DND-41 (cell line): ENCODE results near the gene ZEB1.

Experiments used
- CTCF ChIP-seq: IDR thresholded peaks from 2 replicates; pipeline ENCODE4 v1.5.1; 2012; ENCODE audit warnings: borderline replicate concordance, low read length, moderate library complexity, mild to moderate bottlenecking; ENCODE audit not compliant: poor library complexity, severe bottlenecking; ENCODE audit errors: extremely low read depth
- EZH2 ChIP-seq: IDR thresholded peaks from 3 replicates; pipeline ENCODE4 v1.6.1; 2012; ENCODE audit warnings: borderline replicate concordance, low read depth, mild to moderate bottlenecking, moderate library complexity, low read length, inconsistent platforms; ENCODE audit not compliant: severe bottlenecking

GRCh38 chr10:31341552-31341951, 22.5 kb downstream of the ZEB1 start:
- no peak for TF ChIP-seq CTCF
- TF ChIP-seq EZH2 = no peak
